ENCODE data around the gene PMEPA1.

PMEPA1 gene

GRCh38 chr20:57691699-57692098, 18.1 kb downstream of the PMEPA1 start:
- no peak for DNase-seq

- DNase-seq, result no peak
Observed at GRCh38 chr20:57690525-57690924, 19.3 kb downstream of the PMEPA1 start.

GRCh38 chr20:57689745-57690481, 19.9 kb downstream of the PMEPA1 start:
- DNase-seq, result no peak

- no peak for DNase-seq
Observed at GRCh38 chr20:57688864-57689263, 21.0 kb downstream of the PMEPA1 start.

GRCh38 chr20:57688295-57688694, 21.5 kb downstream of the PMEPA1 start:
- DNase-seq, result no peak

- DNase-seq, result no peak
Observed at GRCh38 chr20:57686931-57687652, 22.7 kb downstream of the PMEPA1 start.

GRCh38 chr20:57685146-57685758, 24.6 kb downstream of the PMEPA1 start:
- DNase-seq, result no peak

GRCh38 chr20:57684808-57685140, 25.0 kb downstream of the PMEPA1 start:
- no peak for DNase-seq

GRCh38 chr20:57683881-57684807, 25.7 kb downstream of the PMEPA1 start:
- no peak for DNase-seq

GRCh38 chr20:57683287-57683686, 26.5 kb downstream of the PMEPA1 start:
- DNase-seq, result no peak

- no peak for DNase-seq
Observed at GRCh38 chr20:57682184-57683101, 27.4 kb downstream of the PMEPA1 start.

- DNase-seq, result no peak
Observed at GRCh38 chr20:57680934-57681914, 28.6 kb downstream of the PMEPA1 start.

- DNase-seq, result no peak
Observed at GRCh38 chr20:57680131-57680716, 29.6 kb downstream of the PMEPA1 start.

GRCh38 chr20:57679113-57679512, 30.7 kb downstream of the PMEPA1 start:
- no peak for DNase-seq

GRCh38 chr20:57678340-57678739, 31.5 kb downstream of the PMEPA1 start:
- DNase-seq, result no peak

GRCh38 chr20:57677584-57677982, 32.2 kb downstream of the PMEPA1 start:
- no peak for DNase-seq

- DNase-seq, result no peak
Observed at GRCh38 chr20:57676589-57677583, 32.9 kb downstream of the PMEPA1 start.

- DNase-seq, result no peak
Observed at GRCh38 chr20:57675773-57676172, 34.0 kb downstream of the PMEPA1 start.
